GM19025 (cell line): Measurements from ENCODE around the gene THYN1.

ENCODE experiments used
- ATAC-seq: cut with Tn5 transposase; IDR thresholded peaks from one replicate; pipeline ENCODE4 v1.9.1; 2021; ENCODE audit warnings: mild to moderate bottlenecking, low read depth, moderate library complexity; ENCODE audit not compliant: unreplicated experiment

Gene THYN1

GRCh38 chr11:134226806-134227325, 26.3 kb downstream of the THYN1 start:
- ATAC-seq: no peak

DNA sequence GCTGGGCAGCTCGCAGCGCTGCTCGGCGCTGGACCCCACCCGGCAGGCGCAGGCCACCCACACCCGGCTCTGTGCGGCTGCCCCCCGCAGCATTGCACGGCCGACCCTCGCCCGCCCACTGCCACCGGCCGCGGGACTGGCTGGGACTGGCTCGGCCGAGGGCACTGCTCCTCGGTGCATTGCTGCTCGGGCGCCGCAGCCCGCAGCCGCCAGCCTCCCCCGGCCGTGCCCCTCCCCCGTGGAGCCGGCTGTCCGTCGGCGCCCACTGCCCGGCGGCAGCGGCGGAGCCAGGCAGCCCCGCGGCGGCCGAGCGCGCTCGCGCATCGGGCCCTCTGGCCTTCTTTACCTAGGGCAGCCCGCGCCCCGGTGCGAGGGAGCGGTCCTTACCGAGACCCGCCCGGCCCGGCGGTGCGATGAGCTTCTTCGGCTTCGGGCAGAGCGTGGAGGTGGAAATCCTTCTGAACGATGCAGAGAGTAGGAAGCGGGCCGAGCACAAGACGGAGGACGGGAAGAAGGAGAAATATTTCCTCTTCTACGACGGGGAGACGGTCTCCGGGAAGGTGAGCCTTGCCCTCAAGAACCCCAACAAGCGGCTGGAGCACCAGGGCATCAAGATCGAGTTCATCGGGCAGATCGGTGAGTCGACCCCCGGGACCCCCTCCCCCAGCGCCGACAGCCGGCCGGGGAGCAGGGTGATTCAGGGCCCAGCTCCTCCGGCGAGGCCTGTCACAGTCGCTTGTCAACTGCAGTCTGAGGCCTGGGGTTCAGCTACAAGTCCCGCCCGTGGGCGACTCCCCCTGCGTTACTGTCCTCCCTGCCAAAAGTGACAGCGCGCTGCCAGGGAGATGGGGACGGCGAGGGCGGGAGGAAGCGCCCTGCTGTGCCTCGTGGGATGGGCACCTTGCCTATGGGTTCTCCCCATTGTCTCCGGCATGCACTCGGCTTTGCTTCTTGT, 28.2 kb downstream of the THYN1 start:
- ATAC-seq: peak; percentile 15

DNA sequence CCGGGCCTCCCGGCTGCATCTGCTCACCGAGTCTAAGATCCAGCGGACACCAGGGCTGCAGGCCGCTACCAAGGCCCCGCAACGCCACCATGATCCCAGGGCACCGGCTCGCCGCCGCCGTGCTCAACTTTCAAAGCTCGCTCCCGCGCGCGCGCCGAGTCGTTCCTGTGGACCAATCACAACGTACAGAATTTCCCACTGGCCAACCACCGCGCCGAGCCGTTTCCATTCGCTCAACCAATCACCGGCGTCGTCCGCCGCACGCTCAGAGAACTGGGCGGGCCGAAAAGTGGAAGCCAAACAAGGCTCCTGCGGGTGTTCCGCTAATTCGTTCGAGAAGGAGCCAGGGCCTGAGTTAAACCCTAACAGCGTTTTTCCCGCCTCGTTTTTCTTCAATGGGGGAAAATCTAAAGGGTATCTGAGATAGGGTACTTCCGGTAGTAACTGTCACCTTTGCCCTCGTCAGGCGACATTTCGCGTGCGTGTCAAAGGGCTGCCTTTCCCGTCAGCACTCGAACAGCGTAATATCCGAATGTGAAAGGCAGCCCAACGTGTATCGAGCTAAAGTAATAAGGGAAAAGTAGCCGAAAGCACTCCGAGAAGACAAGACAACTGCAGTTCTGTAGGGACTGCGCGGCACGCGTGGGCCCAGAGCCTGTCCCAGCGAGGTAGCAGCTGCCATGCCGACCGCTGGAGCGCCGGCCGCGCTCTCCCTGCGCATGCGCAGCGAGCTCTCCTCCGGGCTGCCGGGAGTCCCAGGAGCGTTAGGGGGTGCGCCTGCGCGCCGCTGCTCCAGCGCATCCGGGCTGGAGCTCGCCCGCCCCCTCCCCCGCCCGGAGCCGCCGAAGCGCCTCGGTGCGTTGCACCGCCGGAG, 29.1 kb downstream of the THYN1 start, which contains the start of the genes NCAPD3 and VPS26B:
NCAPD3 (minus strand) TSS at position 132 of the 874 bp plus-strand sequence; CDS start at position 91, 41 bp downstream.
VPS26B (plus strand) TSS at position 836 of the 874 bp plus-strand sequence. CDS start 452 bp downstream, outside the sequence.
- peak; percentile 62 for ATAC-seq

GRCh38 chr11:134223121-134223520, 30.0 kb downstream of the THYN1 start:
- ATAC-seq: no peak

DNA sequence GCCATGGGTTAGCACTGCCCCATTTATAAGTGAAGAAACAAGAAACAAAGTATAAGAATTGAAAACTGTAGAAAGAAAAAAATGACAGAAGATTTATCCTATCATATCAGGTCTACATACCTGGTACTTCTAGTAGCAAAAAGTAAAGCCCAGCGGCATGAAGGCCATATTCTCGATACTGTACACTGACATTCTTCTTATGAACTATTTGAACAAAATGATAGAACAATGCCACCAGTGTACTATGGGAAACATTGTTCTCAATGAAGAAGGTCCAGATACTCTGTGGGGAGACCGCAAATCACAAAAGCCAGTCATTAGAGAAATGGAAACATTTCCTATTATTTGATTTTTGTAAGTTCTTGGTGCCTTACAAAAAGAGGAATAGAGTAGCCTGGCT, 36.3 kb downstream of the THYN1 start:
- ATAC-seq: no peak

DNA sequence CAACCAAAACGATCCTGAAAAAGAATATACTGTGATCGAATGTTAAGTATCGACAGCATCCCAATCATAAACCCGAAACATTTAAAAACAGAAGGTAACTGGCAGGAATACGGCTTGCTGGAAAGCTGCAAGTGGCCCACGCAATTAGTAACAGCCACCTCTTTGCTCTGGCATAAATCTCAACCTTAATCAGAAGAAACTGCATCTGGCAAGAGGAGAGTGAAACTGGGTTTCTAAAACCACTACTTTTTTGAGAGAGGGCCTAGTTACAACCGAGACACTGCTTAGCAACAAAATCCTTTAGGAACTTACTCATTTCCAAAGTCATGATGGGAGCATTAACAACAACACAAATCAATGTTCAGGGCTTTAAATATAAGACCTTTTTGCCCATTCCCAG, 37.3 kb downstream of the THYN1 start:
- no peak for ATAC-seq

DNA sequence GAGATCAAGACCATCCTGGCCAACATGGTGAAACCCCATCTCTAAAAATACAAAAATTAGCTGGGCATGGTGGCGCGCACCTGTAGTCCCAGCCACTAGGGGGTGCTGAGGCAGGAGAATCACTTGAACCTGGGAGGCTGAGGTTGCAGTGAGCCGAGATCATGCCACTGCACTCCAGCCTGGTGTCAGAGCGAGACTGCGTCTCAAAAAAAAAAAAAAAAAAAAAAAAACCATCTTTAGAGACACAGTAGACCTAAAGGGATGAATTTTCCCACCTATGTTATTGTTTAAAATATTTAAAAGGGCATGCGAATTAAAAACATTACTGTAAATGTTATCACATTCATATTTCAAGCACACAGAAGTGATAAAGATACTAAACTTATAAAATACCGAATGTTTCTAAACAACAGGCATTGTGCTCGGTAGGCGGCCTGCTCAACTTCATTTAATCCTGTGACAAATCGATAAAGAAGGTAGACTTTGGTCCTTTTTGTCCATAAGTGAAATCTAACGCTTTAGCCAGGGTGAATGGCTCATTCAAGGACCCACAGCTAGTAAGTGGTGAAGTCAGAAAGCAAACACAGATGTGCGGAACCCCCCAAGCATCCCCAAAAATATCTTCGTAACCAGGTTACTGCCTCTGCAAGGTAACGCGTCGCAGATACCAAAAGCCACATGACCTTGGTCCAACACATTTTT, 45.5 kb downstream of the THYN1 start:
- ATAC-seq: no peak

GRCh38 chr11:134206185-134206584, 47.0 kb downstream of the THYN1 start:
- ATAC-seq: no peak

DNA sequence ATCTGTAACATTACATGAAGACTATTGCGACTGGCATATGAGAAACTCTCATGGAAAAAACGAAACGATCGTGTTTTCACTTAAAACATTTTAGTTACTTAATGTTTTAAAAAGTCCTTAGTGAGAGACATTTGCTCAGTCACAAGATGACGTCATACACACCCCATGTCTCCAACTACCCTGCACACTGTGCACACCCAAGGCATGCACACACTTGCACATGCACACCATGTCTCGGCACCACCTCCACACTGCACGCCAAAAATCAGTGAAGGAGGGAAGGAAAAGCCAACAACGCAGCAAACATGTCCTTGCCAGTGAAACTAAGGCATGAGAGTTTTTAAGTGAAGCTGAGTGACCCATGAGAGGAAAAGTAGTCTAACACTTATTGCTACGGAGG, 47.4 kb downstream of the THYN1 start:
- ATAC-seq: no peak

DNA sequence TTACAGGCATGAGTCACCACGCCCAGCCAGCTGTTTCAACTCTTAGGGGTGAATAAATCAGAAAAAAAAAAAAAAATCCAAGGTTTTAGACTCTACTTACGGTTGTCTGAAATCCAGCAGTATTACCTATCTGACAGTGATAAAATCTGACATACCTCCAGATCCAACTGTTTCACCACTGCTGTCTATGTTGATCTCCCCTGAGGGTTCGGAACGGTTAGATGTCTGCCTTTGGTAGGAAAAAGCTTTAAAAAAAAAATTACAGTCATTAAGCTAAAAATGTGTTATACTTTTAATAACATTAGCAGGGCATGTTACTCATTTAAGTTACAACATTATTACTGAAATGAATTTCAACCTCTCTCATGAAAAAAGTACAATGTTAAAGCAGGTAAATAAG, 50.5 kb downstream of the THYN1 start:
- no peak for ATAC-seq

- ATAC-seq: no peak
Observed at GRCh38 chr11:134200688-134201087, 52.5 kb downstream of the THYN1 start.

DNA sequence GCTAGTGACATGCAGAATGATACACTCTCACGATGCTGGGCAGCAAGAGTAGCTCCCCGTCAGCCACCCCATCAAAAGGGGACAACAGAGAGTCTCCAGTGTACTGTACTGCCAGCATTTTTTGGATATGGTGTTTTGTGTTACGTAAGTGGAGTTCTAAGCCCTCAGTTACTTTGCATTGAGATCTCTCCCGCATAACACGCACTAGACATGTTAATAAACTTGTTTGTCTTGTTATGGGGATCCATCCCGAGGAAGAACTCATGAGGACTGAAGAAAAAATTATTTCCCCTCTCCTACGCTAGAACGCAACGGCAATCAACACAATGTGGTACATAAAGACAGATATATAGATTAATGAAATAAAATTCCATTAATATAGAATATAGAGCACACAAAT, 53.6 kb downstream of the THYN1 start:
- no peak for ATAC-seq
